Omental fat pad (tissue), 4 donors: Measurements from ENCODE around the gene RNU1-3. TPM values are rescaled to one million over a fixed set of nuclear protein-coding genes. Genes with fewer than 3 reads are reported as not detected.
"Not testable (repeated sequence)": the region's sequence is repeated elsewhere in the genome, so short reads cannot be mapped to it uniquely, and the experiment has no call there.

Experiments used
- ATAC-seq: fragments of 150-250 bp; one replicate; pipeline ENCODE4 v1.9.1; 2016; ENCODE audit warnings: mild to moderate bottlenecking, moderate library complexity; ENCODE audit not compliant: low FRiP score
- DNase-seq: peaks from one replicate; pipeline ENCODE4 v3.0.0-alpha.2; 2019; ENCODE audit warnings: low spot score
- total RNA-seq, 4 donors: library from RNA; depleted of rRNA; stranded (reverse); fragments of >200 nt; gene quantifications; one replicate each; pipeline ENCODE4 v1.1.0, GENCODE V29; 2016

The RNU1-3 gene
- under 1 TPM; under 0.01 TPM for total RNA-seq

GRCh38 chr1:16666502-16667413, at the start of gene RNU1-3:
Gene RNU1-3 (minus strand): TSS chr1:16666948.
- DNase-seq = not testable (repeated sequence)
- peak; percentile 84 for ATAC-seq

GRCh38 chr1:16713480-16713879, 46.7 kb upstream of the RNU1-3 start:
- ATAC-seq, DNase-seq: not testable (repeated sequence)

DNA sequence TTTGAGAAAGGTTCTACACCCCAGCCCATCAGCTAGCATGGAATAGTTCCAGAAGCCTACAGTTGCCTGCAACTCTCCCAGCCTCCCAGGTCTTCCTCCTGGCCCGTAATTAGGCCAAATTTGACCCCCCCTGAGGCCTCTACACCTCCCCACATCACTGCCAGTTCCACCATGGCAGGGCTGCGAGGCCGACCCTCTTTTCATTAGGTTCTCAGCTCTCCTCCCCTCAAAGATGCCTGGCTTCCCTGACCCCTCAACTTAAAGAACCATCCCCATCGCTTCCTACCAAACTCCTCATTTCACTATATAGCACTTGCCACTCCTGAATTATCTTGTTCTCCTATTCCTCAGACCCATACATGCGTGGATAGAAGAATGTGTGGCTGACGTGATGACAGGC, 46.2 kb upstream of the RNU1-3 start:
- DNase-seq, ATAC-seq: not testable (repeated sequence)

DNA sequence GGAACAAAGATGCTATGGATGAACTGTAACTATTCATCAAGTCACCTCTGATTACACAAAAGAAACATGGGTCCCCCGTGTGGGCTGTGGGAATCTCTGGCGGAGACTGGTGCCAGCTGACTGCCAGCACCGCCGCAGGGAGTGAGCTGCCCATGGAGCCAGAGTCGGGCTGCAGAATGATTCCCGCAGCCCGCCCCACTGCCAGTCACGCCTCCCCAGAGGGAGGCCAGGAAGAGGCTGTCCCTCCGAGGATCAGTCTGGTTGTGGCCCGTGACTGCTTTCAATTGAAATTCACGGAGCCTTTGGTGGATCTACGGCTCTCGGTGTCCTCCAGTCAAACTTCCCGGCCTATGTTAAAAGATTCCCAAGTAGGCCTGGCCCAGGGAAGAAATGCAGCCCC, 45.8 kb upstream of the RNU1-3 start:
- DNase-seq, ATAC-seq: not testable (repeated sequence)

- not testable (repeated sequence) for DNase-seq, ATAC-seq
These were observed 45.4 kb upstream of the RNU1-3 start for GRCh38 chr1:16712131-16712530.

GRCh38 chr1:16710618-16711017, 43.9 kb upstream of the RNU1-3 start:
- not testable (repeated sequence) for DNase-seq, ATAC-seq

- not testable (repeated sequence) for DNase-seq
These were observed 42.9 kb upstream of the RNU1-3 start for GRCh38 chr1:16709659-16710087.

DNA sequence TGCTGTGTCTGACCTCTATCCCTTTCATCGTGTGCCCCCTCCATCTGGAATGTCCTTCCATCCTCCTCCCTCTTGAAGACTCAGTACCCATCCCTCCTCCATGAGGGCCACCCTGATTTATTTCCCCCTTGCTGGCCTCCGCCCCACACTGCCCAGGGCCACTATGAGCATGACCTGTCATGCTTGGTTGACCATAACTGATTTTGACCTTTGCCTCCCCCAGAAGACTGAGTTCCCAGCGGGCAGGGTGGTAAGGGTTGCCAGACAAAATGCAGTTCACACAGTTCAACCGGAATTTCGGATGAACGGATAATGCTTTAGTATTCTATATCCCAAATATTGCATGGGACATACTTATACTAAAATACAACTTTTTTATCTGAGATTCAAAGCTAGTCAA, 42.0 kb upstream of the RNU1-3 start:
- not testable (repeated sequence) for DNase-seq

More at GRCh38 chr1:16709659-16710087, 42.9 kb upstream of the RNU1-3 start:
- ATAC-seq = peak; percentile 38

GRCh38 chr1:16707130-16708093, 40.7 kb upstream of the RNU1-3 start:
- not testable (repeated sequence) for DNase-seq
- ATAC-seq = peak; percentile 22

More for the DNA sequence above, 42.0 kb upstream of the RNU1-3 start:
- ATAC-seq = not testable (repeated sequence)

- ATAC-seq, DNase-seq: not testable (repeated sequence)
These were observed 39.6 kb upstream of the RNU1-3 start for GRCh38 chr1:16706302-16706701.

DNA sequence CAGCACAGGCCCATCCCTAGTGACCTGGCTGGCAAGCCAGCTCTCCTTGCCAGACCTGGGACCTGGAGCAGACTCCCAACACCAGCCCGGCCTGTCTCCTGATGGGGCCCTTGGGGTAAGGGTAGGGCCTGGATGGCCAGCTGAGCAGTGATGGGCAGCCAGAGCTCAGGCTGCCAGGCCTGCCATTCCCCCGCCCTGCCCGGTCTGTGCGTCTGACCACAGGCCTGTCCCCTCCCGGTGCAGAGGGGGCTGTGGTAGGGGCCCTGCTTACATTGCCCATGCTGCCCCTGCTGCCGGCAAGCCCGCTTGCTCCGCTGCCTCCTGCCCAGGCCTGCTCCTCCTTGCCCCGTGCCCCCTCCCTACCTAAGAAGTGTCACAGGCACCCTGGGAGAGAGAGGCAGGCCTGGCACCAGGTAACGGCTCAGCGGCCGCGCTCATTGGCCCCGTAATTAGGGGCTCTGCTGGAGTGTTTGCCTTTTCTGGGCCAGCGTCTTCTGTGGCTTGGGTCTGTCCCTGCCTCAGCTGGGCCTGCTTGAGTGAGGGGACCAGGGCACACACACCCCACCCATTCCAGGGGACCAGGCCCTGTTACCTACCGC, 37.9 kb upstream of the RNU1-3 start:
- DNase-seq, ATAC-seq: not testable (repeated sequence)

GRCh38 chr1:16704076-16704475, 37.3 kb upstream of the RNU1-3 start:
- ATAC-seq, DNase-seq: not testable (repeated sequence)

DNA sequence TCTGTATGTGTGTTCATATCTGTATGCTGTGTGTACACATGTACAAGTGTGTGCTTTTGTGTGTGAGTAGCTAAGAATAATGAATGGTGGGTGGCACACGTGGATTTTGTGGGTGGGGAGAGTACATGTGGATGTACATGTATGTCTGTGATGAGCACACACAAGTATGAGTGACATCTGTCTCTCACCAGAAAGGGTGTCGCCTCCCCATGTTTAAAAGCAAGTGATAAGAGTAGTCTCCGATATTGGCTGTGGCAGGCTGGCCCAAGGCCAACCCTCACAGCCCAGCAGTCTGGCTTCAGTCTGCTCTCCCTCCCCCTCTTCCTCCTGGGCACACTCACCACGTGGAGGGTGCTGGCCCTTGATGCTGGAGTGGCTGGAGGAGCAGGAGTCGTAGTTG, 36.9 kb upstream of the RNU1-3 start:
- not testable (repeated sequence) for ATAC-seq, DNase-seq

GRCh38 chr1:16703141-16703540, 36.4 kb upstream of the RNU1-3 start:
- not testable (repeated sequence) for ATAC-seq, DNase-seq

GRCh38 chr1:16702280-16702679, 35.5 kb upstream of the RNU1-3 start:
- not testable (repeated sequence) for DNase-seq, ATAC-seq

DNA sequence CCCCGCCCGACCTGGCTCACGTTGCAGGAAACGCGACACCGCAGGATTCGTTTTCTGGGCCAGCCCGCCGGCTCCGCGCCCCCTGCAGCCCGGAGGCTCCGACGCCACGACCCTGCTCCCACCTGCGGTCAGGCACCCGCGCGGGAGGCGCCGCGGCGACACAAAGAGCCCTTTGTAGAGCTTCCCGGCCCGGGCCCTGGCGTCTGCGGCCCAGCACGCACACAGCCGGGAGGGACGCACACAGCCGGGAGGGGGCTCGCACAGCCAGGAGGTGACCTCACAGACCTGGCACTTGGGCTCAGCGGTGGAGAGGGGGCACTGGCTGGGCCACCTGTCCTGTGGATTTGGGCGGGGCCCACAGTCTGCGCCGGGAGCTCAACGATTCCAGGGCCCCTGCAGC, 34.4 kb upstream of the RNU1-3 start:
- ATAC-seq, DNase-seq: not testable (repeated sequence)

DNA sequence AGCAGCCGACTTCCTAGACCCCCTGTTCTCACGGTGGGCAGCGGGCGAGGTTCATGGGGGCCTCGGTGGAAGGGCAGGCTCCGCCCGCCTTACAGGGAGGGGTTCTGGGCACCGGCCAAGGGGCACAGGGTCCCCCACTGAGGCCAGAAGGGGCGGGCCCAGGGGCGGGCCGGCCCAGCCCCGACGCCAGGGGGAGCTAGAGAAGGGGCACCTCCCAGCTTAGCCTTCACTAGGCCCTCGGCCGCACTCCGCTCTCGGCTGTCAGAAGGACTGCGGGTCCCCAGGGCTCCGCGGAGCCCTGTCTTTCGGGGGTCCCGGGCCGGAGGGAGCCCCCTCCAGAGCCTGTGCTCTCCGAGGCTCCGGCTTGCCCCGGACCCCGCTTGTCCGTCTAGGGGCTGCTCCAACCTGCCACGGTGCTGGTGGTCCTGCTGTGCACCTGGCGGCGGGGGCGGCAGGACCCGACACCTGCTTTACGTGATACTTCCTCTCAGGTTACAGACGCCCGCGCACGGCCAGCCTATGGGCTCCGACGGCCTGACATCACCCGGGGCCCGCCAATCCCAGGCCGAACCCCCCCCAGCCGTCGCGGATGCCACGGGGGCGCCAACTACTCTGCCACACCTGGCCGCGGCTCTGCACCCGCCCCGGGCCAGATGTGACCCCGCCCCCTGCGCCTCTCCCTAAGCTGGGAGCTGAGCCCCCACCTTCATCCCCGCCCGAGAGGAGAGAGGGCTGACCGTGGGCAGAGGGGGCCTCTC, 33.6 kb upstream of the RNU1-3 start:
- not testable (repeated sequence) for ATAC-seq, DNase-seq

DNA sequence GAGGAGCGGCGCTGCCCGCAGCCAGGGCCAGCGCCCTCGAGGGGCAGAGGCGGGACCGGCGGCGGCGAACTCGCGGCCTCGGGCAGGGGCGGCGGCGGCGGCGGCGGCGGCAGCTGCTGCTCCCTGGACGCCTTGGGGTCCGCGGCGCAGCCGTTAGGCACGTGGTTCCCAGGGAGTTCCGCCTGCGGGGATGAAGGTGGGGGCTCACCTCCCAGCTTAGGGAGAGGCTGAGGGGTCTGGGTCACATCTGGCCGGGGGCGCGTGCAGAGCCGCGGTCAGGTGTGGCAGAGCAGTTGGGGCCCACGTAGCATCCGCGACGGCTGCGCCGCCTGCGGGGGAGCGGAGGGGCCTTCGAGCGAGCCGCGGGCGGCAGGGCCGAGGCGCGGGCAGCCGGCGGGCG, 32.7 kb upstream of the RNU1-3 start:
- ATAC-seq, DNase-seq: not testable (repeated sequence)
